ENCODE results near the gene MAP3K3.

Gene MAP3K3

GRCh38 chr17:63692195-63692816 is 70.1 kb downstream of the MAP3K3 start:
- no peak for DNase-seq (ENCODE audit: low read depth in 2 of 3, low spot score in 1 of 3)

- DNase-seq (ENCODE audit: low read depth in 2 of 3, low spot score in 1 of 3), result no peak
Measured at GRCh38 chr17:63693411-63694113, 71.3 kb downstream of the MAP3K3 start.

- DNase-seq (ENCODE audit: low read depth in 2 of 3, low spot score in 1 of 3), result no peak
Measured at GRCh38 chr17:63694229-63694949, 72.2 kb downstream of the MAP3K3 start.

- DNase-seq (ENCODE audit: low read depth in 2 of 3, low spot score in 1 of 3), result no peak
Measured at GRCh38 chr17:63694950-63695773, 72.9 kb downstream of the MAP3K3 start.

GRCh38 chr17:63695889-63696288 is 73.7 kb downstream of the MAP3K3 start:
- DNase-seq (ENCODE audit: low read depth in 2 of 3, low spot score in 1 of 3), result no peak

GRCh38 chr17:63696381-63696961 is 74.3 kb downstream of the MAP3K3 start:
- DNase-seq (ENCODE audit: low read depth in 2 of 3, low spot score in 1 of 3), result no peak

GRCh38 chr17:63697341-63698286 is 75.4 kb downstream of the MAP3K3 start:
- DNase-seq (ENCODE audit: low read depth in 2 of 3, low spot score in 1 of 3), result peak; percentile 66 to 71 (median 67)

- no peak for DNase-seq (ENCODE audit: low read depth in 2 of 3, low spot score in 1 of 3)
Measured at GRCh38 chr17:63698381-63698885, 76.2 kb downstream of the MAP3K3 start.

- DNase-seq (ENCODE audit: low read depth in 2 of 3, low spot score in 1 of 3), result peak in 2 of 3 donors; percentile 54 to 59
Measured at GRCh38 chr17:63698886-63699637, 76.8 kb downstream of the MAP3K3 start.

GRCh38 chr17:63699638-63700527 is 77.7 kb downstream of the MAP3K3 start, which contains the start of gene LIMD2:
Gene LIMD2 (minus strand): TSS chr17:63700125. CDS start chr17:63699298, 827 bp downstream.
- DNase-seq (ENCODE audit: low read depth in 2 of 3, low spot score in 1 of 3), result peak in 2 of 3 donors; percentile 46 to 67

- no peak for DNase-seq (ENCODE audit: low read depth in 2 of 3, low spot score in 1 of 3)
Measured at GRCh38 chr17:63700528-63701455, 78.6 kb downstream of the MAP3K3 start.

- no peak for DNase-seq (ENCODE audit: low read depth in 2 of 3, low spot score in 1 of 3)
Measured at GRCh38 chr17:63701456-63701820, 79.2 kb downstream of the MAP3K3 start.

- DNase-seq (ENCODE audit: low read depth in 2 of 3, low spot score in 1 of 3), result peak; percentile 60 to 68 (median 66)
Measured at GRCh38 chr17:63701868-63702720, 79.9 kb downstream of the MAP3K3 start.

GRCh38 chr17:63702721-63703015 is 80.5 kb downstream of the MAP3K3 start:
- DNase-seq (ENCODE audit: low read depth in 2 of 3, low spot score in 1 of 3), result no peak

GRCh38 chr17:63703029-63703428 is 80.8 kb downstream of the MAP3K3 start:
- no peak for DNase-seq (ENCODE audit: low read depth in 2 of 3, low spot score in 1 of 3)

All from stimulated activated CD4-positive, alpha-beta T cell treated with anti-CD3 and anti-CD28 coated beads, Interleukin-12 subunit alpha, Interleukin-12 subunit beta, amount 100 ng/mL, for 48 hours (primary cell).